HUES6 (cell line): ENCODE data around the gene REN.

Experiments
- H3K27ac ChIP-seq: 2 replicates; pipeline ENCODE4 v1.7.0; 2013; ENCODE audit warnings: low read depth, mild to moderate bottlenecking, low read length, inconsistent platforms
- H3K27me3 ChIP-seq: 2 replicates; pipeline ENCODE4 v1.6.1; 2013; ENCODE audit warnings: low read length; ENCODE audit not compliant: control insufficient read depth, insufficient read depth
- H3K36me3 ChIP-seq: 2 replicates; pipeline ENCODE4 v1.6.1; 2013; ENCODE audit warnings: low read length; ENCODE audit not compliant: control insufficient read depth, insufficient read depth
- H3K4me1 ChIP-seq: 2 replicates; pipeline ENCODE4 v1.6.1; 2013; ENCODE audit warnings: low read length; ENCODE audit not compliant: control insufficient read depth, insufficient read depth
- H3K4me3 ChIP-seq: 2 replicates; pipeline ENCODE4 v1.5.1; 2013; ENCODE audit warnings: low read depth, low read length
- H3K9ac ChIP-seq: one replicate; pipeline ENCODE4 v1.6.1; 2013; ENCODE audit warnings: mild to moderate bottlenecking, low read length
- H3K9me3 ChIP-seq: 2 replicates; pipeline ENCODE4 v1.6.1; 2013; ENCODE audit warnings: low read depth, low read length; ENCODE audit not compliant: control insufficient read depth, insufficient read depth

Gene REN

GRCh38 chr1:204166219-204166618 is at the start of gene REN:
Gene REN (minus strand): TSS chr1:204166337. CDS start chr1:204166293, 44 bp downstream.
- H3K4me1 ChIP-seq, result no peaks in the 10 kb centered on the region
- H3K27me3 ChIP-seq, result no peaks in the 10 kb centered on the region
- H3K36me3 ChIP-seq, result no peaks in the 10 kb centered on the region
- no peak within 1 kb of the TSS for H3K9ac ChIP-seq
- H3K9me3 ChIP-seq, result peaks cover 32% of the 10 kb centered on the region
- H3K4me3 ChIP-seq, result no peak within 1 kb of the TSS
- no peak within 1 kb of the TSS for H3K27ac ChIP-seq

GRCh38 chr1:204213668-204214662 is 47.8 kb upstream of the REN start, which contains the start of gene GOLT1A:
Gene GOLT1A (minus strand): TSS chr1:204213988. CDS start chr1:204213906, 82 bp downstream.
- Histone ChIP-seq H3K4me3 (peak within 1 kb of the TSS; percentile 71), H3K36me3 (no peaks in the 10 kb centered on the region), H3K9me3 (no peaks in the 10 kb centered on the region), H3K27ac (no peak within 1 kb of the TSS), H3K27me3 (peaks cover 7% of the 10 kb centered on the region; the same call in 1 of the 2 replicates), H3K9ac (no peak within 1 kb of the TSS), H3K4me1 (peaks cover 6% of the 10 kb centered on the region; the same call in 1 of the 2 replicates)

- peaks cover 6% of the 10 kb centered on the region; the same call in 1 of the 2 replicates for H3K4me1 ChIP-seq
- H3K27ac ChIP-seq, result no peak overlapping the region
- H3K27me3 ChIP-seq, result peaks cover 7% of the 10 kb centered on the region; the same call in 1 of the 2 replicates
- no peak overlapping the region for H3K4me3 ChIP-seq
- no peak overlapping the region for H3K9ac ChIP-seq
- H3K36me3 ChIP-seq, result no peaks in the 10 kb centered on the region
- no peaks in the 10 kb centered on the region for H3K9me3 ChIP-seq
These were observed 46.6 kb upstream of the REN start for GRCh38 chr1:204212715-204213114.

- Histone ChIP-seq H3K9me3 (no peaks in the 10 kb centered on the region), H3K36me3 (no peaks in the 10 kb centered on the region), H3K27ac (no peak overlapping the region), H3K4me3 (no peak overlapping the region), H3K4me1 (peaks cover 6% of the 10 kb centered on the region; the same call in 1 of the 2 replicates), H3K27me3 (peaks cover 7% of the 10 kb centered on the region; the same call in 1 of the 2 replicates), H3K9ac (no peak overlapping the region)
These were observed 44.9 kb upstream of the REN start for GRCh38 chr1:204211046-204211445.

- H3K9me3 ChIP-seq, result no peaks in the 10 kb centered on the region
- no peaks in the 10 kb centered on the region for H3K4me1 ChIP-seq
- no peak overlapping the region for H3K27ac ChIP-seq
- H3K4me3 ChIP-seq, result no peak overlapping the region
- H3K27me3 ChIP-seq, result no peaks in the 10 kb centered on the region; the same call in 1 of the 2 replicates
- no peaks in the 10 kb centered on the region for H3K36me3 ChIP-seq
- no peak overlapping the region for H3K9ac ChIP-seq
These were observed 41.0 kb upstream of the REN start for GRCh38 chr1:204207136-204207616.

GRCh38 chr1:204206121-204206520 is 40.0 kb upstream of the REN start:
- Histone ChIP-seq H3K4me3 (no peak overlapping the region), H3K9me3 (no peaks in the 10 kb centered on the region), H3K9ac (no peak overlapping the region), H3K27me3 (no peaks in the 10 kb centered on the region; the same call in 1 of the 2 replicates), H3K27ac (no peak overlapping the region), H3K36me3 (no peaks in the 10 kb centered on the region), H3K4me1 (no peaks in the 10 kb centered on the region)

GRCh38 chr1:204205486-204205885 is 39.3 kb upstream of the REN start:
- H3K27ac ChIP-seq, result no peak overlapping the region
- no peak overlapping the region for H3K4me3 ChIP-seq
- H3K27me3 ChIP-seq, result no peaks in the 10 kb centered on the region; the same call in 1 of the 2 replicates

GRCh38 chr1:204204944-204205343 is 38.8 kb upstream of the REN start:
- Histone ChIP-seq H3K9ac (no peak overlapping the region), H3K36me3 (no peaks in the 10 kb centered on the region), H3K4me3 (no peak overlapping the region), H3K27ac (no peak overlapping the region), H3K4me1 (no peaks in the 10 kb centered on the region), H3K9me3 (no peaks in the 10 kb centered on the region), H3K27me3 (no peaks in the 10 kb centered on the region; the same call in 1 of the 2 replicates)

More at GRCh38 chr1:204205486-204205885, 39.3 kb upstream of the REN start:
- Histone ChIP-seq H3K9ac (no peak overlapping the region), H3K36me3 (no peaks in the 10 kb centered on the region), H3K4me1 (no peaks in the 10 kb centered on the region), H3K9me3 (no peaks in the 10 kb centered on the region)

- Histone ChIP-seq H3K9me3 (no peaks in the 10 kb centered on the region), H3K27me3 (no peaks in the 10 kb centered on the region; the same call in 1 of the 2 replicates), H3K4me3 (no peak overlapping the region), H3K36me3 (no peaks in the 10 kb centered on the region), H3K4me1 (peaks cover 11% of the 10 kb centered on the region; the same call in 1 of the 2 replicates), H3K27ac (no peak overlapping the region), H3K9ac (no peak overlapping the region)
These were observed 37.1 kb upstream of the REN start for GRCh38 chr1:204203206-204203767.

GRCh38 chr1:204202481-204202880 is 36.3 kb upstream of the REN start:
- H3K9ac ChIP-seq, result no peak overlapping the region
- no peak overlapping the region for H3K4me3 ChIP-seq
- H3K4me1 ChIP-seq, result peaks cover 12% of the 10 kb centered on the region; the same call in 1 of the 2 replicates
- no peaks in the 10 kb centered on the region for H3K36me3 ChIP-seq
- H3K27ac ChIP-seq, result no peak overlapping the region
- H3K9me3 ChIP-seq, result no peaks in the 10 kb centered on the region
- no peaks in the 10 kb centered on the region; the same call in 1 of the 2 replicates for H3K27me3 ChIP-seq
